ENCODE results near the gene TTC38. TPM values are rescaled to one million over a fixed set of nuclear protein-coding genes. Genes with fewer than 3 reads are reported as not detected.

Gene TTC38
- total and polyA plus RNA-seq, 2 donors = 4.6 to 10.3 TPM

DNA sequence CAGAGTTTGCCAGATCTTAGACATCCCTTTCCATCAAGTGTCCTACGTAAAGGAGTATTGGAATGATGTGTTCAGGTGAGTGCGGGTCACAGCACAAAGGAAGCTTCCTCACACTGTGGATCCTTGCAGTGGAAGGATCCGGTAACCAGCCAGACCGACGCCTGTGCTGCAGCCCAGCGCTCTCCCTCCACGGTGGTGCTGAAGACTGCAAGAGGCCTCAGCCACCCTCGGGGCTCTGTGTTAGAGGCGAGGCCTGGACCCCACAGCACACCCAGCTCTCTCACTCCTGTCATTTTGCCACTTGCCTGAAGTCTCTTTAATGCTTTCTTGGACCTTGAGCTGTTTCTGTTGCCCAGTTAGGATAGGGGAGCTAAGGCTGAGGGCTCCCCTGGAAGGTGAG lies 70.1 kb downstream of the TTC38 start:
- Histone ChIP-seq H3K9me3 (ENCODE audit: control insufficient read depth in 2 of 2, insufficient read depth in 1 of 2, low read length in 1 of 2) (no peaks in the 10 kb centered on the region), H3K36me3 (ENCODE audit: control insufficient read depth in 2 of 2, insufficient read depth in 2 of 2, low read length in 1 of 2) (peaks cover 36 to 41% of the 10 kb centered on the region in 2 donors), H3K4me1 (ENCODE audit: control insufficient read depth in 2 of 2, insufficient read depth in 2 of 2, low read length in 2 of 2) (peaks cover 10% of the 10 kb centered on the region in 2 donors), H3K4me3 (ENCODE audit: low read length in 2 of 2) (no peak overlapping the region), H3K27ac (ENCODE audit: low read depth in 1 of 2, low read length in 1 of 2) (no peak overlapping the region), H3K27me3 (ENCODE audit: control insufficient read depth in 2 of 2, insufficient read depth in 1 of 2, low read length in 1 of 2) (no peaks in the 10 kb centered on the region)
- DNase-seq (ENCODE audit: low read depth in 6 of 9, low spot score in 9 of 9) = no peak
- 99% methylated on average over 9 of the region's 9 CpGs for WGBS

DNA sequence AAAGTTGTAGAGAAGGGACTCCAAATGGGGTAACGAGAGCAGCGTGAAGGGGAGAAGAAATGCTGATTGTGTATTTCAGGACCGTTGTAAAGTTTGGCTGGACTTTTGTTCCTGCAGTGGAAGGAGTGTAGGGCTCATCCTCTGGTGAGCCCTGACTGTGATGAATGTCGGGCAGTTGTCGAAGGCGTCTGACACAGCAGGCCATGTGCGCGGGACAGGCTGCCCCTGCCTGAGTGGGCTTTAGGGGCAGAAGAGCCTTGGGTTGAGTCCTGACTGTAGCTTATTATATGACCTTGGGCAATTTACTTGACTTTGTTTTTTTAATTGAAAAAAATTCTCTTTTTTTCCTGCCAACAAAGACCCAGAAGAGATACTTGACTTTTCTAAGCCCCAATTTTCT lies 70.8 kb downstream of the TTC38 start:
- Histone ChIP-seq H3K4me1 (ENCODE audit: control insufficient read depth in 2 of 2, insufficient read depth in 2 of 2, low read length in 2 of 2) (peaks cover 10% of the 10 kb centered on the region in 2 donors), H3K4me3 (ENCODE audit: low read length in 2 of 2) (no peak overlapping the region), H3K27ac (ENCODE audit: low read depth in 1 of 2, low read length in 1 of 2) (no peak overlapping the region), H3K36me3 (ENCODE audit: control insufficient read depth in 2 of 2, insufficient read depth in 2 of 2, low read length in 1 of 2) (peaks cover 39 to 43% of the 10 kb centered on the region in 2 donors), H3K27me3 (ENCODE audit: control insufficient read depth in 2 of 2, insufficient read depth in 1 of 2, low read length in 1 of 2) (no peaks in the 10 kb centered on the region), H3K9me3 (ENCODE audit: control insufficient read depth in 2 of 2, insufficient read depth in 1 of 2, low read length in 1 of 2) (no peaks in the 10 kb centered on the region)
- WGBS = 97% methylated on average over 8 of the region's 8 CpGs
- DNase-seq (ENCODE audit: low read depth in 6 of 9, low spot score in 9 of 9) = no peak

DNA sequence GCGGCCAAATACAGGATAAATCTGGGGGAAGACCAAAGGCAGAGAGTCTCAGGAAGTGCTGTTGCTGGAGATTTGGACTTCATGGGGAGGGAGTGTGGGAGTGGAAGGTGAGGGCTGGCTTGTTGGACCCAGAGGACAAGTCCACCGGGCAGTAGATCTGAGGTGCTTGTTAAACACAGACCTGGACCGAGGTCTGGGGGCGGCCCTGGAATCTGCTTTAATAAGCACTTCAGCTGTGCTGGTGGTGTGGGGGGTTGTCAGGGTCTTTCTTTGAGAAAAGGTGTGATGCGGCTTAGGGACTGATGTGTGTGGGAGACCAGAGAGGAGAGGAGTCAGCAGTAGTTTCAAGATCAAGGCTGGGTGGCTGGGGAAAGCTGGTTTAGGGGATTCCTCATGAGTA lies 72.1 kb downstream of the TTC38 start:
- 97% methylated on average over 5 of the region's 5 CpGs for WGBS

DNA sequence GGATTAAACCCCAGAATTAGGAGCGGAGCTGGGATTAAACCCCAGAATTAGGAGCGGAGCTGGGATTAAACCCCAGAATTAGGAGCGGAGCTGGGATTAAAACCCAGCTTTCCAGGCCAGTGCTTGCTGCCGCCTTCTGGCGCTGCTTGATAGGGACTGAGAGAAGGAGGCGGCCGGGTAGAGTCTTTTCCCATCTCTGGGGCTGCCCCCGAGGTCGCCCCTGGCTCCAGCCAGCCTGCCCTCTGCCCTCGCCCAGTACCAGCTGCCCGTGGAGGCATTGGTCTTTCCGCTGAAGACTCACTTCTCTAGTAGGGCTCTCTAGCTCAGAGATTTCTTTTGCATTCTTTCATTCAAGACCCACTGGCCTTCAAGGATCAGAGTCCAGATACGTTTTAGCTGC lies 72.9 kb downstream of the TTC38 start:
- Histone ChIP-seq H3K9me3 (ENCODE audit: control insufficient read depth in 2 of 2, insufficient read depth in 1 of 2, low read length in 1 of 2) (no peaks in the 10 kb centered on the region), H3K4me3 (ENCODE audit: low read length in 2 of 2) (no peak overlapping the region), H3K27me3 (ENCODE audit: control insufficient read depth in 2 of 2, insufficient read depth in 1 of 2, low read length in 1 of 2) (no peaks in the 10 kb centered on the region), H3K36me3 (ENCODE audit: control insufficient read depth in 2 of 2, insufficient read depth in 2 of 2, low read length in 1 of 2) (peaks cover 53 to 56% of the 10 kb centered on the region in 2 donors), H3K4me1 (ENCODE audit: control insufficient read depth in 2 of 2, insufficient read depth in 2 of 2, low read length in 2 of 2) (peaks cover 5 to 8% of the 10 kb centered on the region in 2 donors), H3K27ac (ENCODE audit: low read depth in 1 of 2, low read length in 1 of 2) (no peak overlapping the region)
- DNase-seq (ENCODE audit: low read depth in 6 of 9, low spot score in 9 of 9) = no peak
- WGBS = 97% methylated on average over 13 of the region's 13 CpGs

More for the DNA sequence above, 72.1 kb downstream of the TTC38 start:
- H3K9me3 ChIP-seq (ENCODE audit: control insufficient read depth in 2 of 2, insufficient read depth in 1 of 2, low read length in 1 of 2) = no peaks in the 10 kb centered on the region
- H3K27ac ChIP-seq (ENCODE audit: low read depth in 1 of 2, low read length in 1 of 2) = no peak overlapping the region
- no peaks in the 10 kb centered on the region for H3K27me3 ChIP-seq (ENCODE audit: control insufficient read depth in 2 of 2, insufficient read depth in 1 of 2, low read length in 1 of 2)
- no peak for DNase-seq (ENCODE audit: low read depth in 6 of 9, low spot score in 9 of 9)
- peaks cover 49 to 50% of the 10 kb centered on the region in 2 donors for H3K36me3 ChIP-seq (ENCODE audit: control insufficient read depth in 2 of 2, insufficient read depth in 2 of 2, low read length in 1 of 2)
- peaks cover 8% of the 10 kb centered on the region in 2 donors for H3K4me1 ChIP-seq (ENCODE audit: control insufficient read depth in 2 of 2, insufficient read depth in 2 of 2, low read length in 2 of 2)
- H3K4me3 ChIP-seq (ENCODE audit: low read length in 2 of 2) = no peak overlapping the region

Other genes starting within 250 kb of the TTC38 start
- 3.6 TPM for gene PPARA, start 117.5 kb upstream of the TTC38 start, total RNA-seq
- gene PPARA, start 117.5 kb upstream of the TTC38 start, polyA plus RNA-seq = 4.5 TPM
- gene CDPF1, start 17.7 kb upstream of the TTC38 start, total RNA-seq = 15.5 TPM
- gene CDPF1, start 17.7 kb upstream of the TTC38 start, polyA plus RNA-seq = 16.1 TPM
- not detected for gene PKDREJ, start 4.7 kb upstream of the TTC38 start, total RNA-seq
- gene PKDREJ, start 4.7 kb upstream of the TTC38 start, polyA plus RNA-seq = 0.02 TPM
- 14.1 TPM for gene GTSE1, start 28.9 kb downstream of the TTC38 start, total RNA-seq
- 4.4 TPM for gene GTSE1, start 28.9 kb downstream of the TTC38 start, polyA plus RNA-seq
- 27.4 TPM for gene TRMU, start 67.7 kb downstream of the TTC38 start, total RNA-seq
- gene TRMU, start 67.7 kb downstream of the TTC38 start, polyA plus RNA-seq = 28.7 TPM